ENCODE measurements around the gene PCDH9.

Gene PCDH9

GRCh38 chr13:67076378-67076777 lies 153.8 kb downstream of the PCDH9 start:
- 85 to 89% methylated on average over 2 to 3 of the region's 3 CpGs for WGBS, 2 experiments
- no peaks in the 10 kb centered on the region for H3K36me3 ChIP-seq (ENCODE audit: control insufficient read depth, insufficient read depth, low read length)
- no peaks in the 10 kb centered on the region for H3K9me3 ChIP-seq (ENCODE audit: control insufficient read depth, low read length)
- H3K27me3 ChIP-seq (ENCODE audit: control insufficient read depth, insufficient read depth, low read length, poor library complexity, severe bottlenecking), result no peaks in the 10 kb centered on the region
- H3K4me1 ChIP-seq (ENCODE audit: control insufficient read depth, insufficient read depth, low read length), result no peaks in the 10 kb centered on the region
- no peak overlapping the region for H3K4me3 ChIP-seq (ENCODE audit: insufficient read depth, low read depth, low read length)
- no peak overlapping the region for H3K27ac ChIP-seq (ENCODE audit: insufficient read depth, low read depth, low read length, poor library complexity, severe bottlenecking)

DNA sequence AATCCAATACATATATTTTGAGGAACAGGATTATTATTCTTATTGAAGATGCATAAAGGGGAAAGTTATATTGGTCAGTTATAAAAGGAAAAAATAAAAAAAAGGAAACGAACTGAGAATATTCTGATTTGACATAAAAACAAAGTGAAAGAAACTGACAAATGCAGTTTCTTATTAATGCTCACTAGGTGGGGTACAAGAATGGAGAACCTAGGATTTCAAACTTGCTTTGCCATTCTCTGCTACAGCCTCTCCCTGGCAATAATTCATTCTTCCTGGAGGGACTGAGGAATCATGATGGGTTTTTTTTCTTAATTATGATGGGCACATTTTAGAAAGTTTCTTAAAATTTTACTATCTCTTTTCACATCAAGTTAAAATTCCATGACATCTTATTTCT lies 154.9 kb downstream of the PCDH9 start:
- no peak overlapping the region for H3K27ac ChIP-seq (ENCODE audit: insufficient read depth, low read depth, low read length, poor library complexity, severe bottlenecking)
- H3K9me3 ChIP-seq (ENCODE audit: control insufficient read depth, low read length), result no peaks in the 10 kb centered on the region
- H3K27me3 ChIP-seq (ENCODE audit: control insufficient read depth, insufficient read depth, low read length, poor library complexity, severe bottlenecking), result no peaks in the 10 kb centered on the region
- no peak overlapping the region for H3K4me3 ChIP-seq (ENCODE audit: insufficient read depth, low read depth, low read length)
- peaks cover under 1% of the 10 kb centered on the region for H3K4me1 ChIP-seq (ENCODE audit: control insufficient read depth, insufficient read depth, low read length)
- 90 to 93% methylated on average over 1 of the region's 1 CpG for WGBS, 2 experiments
- no peaks in the 10 kb centered on the region for H3K36me3 ChIP-seq (ENCODE audit: control insufficient read depth, insufficient read depth, low read length)

- Histone ChIP-seq H3K9me3 (ENCODE audit: control insufficient read depth, low read length) (no peaks in the 10 kb centered on the region), H3K4me3 (ENCODE audit: insufficient read depth, low read depth, low read length) (no peak overlapping the region)
- 91 to 97% methylated on average over 3 of the region's 3 CpGs for WGBS, 2 experiments
Observed at GRCh38 chr13:67071918-67072598, 158.1 kb downstream of the PCDH9 start.

DNA sequence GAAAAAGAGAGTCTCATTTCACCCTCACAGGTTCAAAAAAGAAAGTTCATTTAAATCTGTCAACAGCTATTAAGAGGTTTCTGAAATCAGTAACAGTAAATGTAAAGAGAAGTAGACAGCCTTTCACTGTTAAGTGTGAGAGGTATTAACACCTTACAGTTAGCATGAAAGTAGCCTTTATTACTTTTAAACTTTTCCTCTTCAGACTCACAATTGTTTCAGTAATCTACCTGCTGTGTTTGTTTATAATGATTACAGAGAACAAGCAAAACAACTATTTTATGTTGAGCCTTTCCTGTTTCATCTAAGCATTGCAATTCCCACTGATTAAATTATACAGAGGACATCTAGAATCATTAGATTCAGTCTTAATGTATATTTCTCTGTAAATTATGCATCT lies 159.8 kb downstream of the PCDH9 start:
- Histone ChIP-seq H3K4me3 (ENCODE audit: insufficient read depth, low read depth, low read length) (no peak overlapping the region), H3K27me3 (ENCODE audit: control insufficient read depth, insufficient read depth, low read length, poor library complexity, severe bottlenecking) (no peaks in the 10 kb centered on the region), H3K9me3 (ENCODE audit: control insufficient read depth, low read length) (no peaks in the 10 kb centered on the region), H3K36me3 (ENCODE audit: control insufficient read depth, insufficient read depth, low read length) (no peaks in the 10 kb centered on the region), H3K4me1 (ENCODE audit: control insufficient read depth, insufficient read depth, low read length) (peaks cover 3% of the 10 kb centered on the region), H3K27ac (ENCODE audit: insufficient read depth, low read depth, low read length, poor library complexity, severe bottlenecking) (no peak overlapping the region)

More at GRCh38 chr13:67071918-67072598, 158.1 kb downstream of the PCDH9 start:
- H3K36me3 ChIP-seq (ENCODE audit: control insufficient read depth, insufficient read depth, low read length), result no peaks in the 10 kb centered on the region
- no peaks in the 10 kb centered on the region for H3K27me3 ChIP-seq (ENCODE audit: control insufficient read depth, insufficient read depth, low read length, poor library complexity, severe bottlenecking)
- peaks cover 3% of the 10 kb centered on the region for H3K4me1 ChIP-seq (ENCODE audit: control insufficient read depth, insufficient read depth, low read length)
- H3K27ac ChIP-seq (ENCODE audit: insufficient read depth, low read depth, low read length, poor library complexity, severe bottlenecking), result no peak overlapping the region

DNA sequence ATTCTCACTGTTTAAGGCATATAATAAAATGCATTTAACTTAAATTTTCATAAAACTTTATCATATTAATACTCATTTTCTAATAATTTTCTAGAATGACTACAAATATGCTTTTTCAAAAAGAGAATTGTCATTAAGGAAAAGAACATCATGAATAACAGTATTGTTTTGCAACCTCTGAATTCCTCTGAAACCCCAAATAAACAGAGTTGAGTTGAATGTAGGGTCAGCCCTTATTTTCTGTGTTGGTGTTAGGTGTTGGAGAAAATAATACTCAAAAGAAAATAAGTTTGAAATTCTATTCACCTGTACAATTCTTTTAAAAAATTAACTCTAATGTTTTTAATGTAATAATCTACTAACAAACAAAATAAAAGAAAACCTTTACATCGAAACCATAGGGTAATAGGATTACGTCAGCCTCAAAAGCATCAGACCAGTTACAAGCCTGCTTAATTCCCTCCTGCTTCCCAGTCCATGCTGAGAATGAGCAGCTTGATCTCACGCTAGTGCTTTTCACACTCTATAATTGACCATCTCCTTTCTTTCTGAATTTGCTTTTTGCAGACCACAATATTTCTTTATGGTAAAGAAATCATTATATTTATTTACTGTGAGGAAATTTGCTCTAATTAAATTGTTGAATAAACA lies 160.9 kb downstream of the PCDH9 start:
- Histone ChIP-seq H3K27ac (ENCODE audit: insufficient read depth, low read depth, low read length, poor library complexity, severe bottlenecking) (no peak overlapping the region), H3K36me3 (ENCODE audit: control insufficient read depth, insufficient read depth, low read length) (no peaks in the 10 kb centered on the region), H3K4me3 (ENCODE audit: insufficient read depth, low read depth, low read length) (no peak overlapping the region), H3K27me3 (ENCODE audit: control insufficient read depth, insufficient read depth, low read length, poor library complexity, severe bottlenecking) (no peaks in the 10 kb centered on the region), H3K9me3 (ENCODE audit: control insufficient read depth, low read length) (no peaks in the 10 kb centered on the region), H3K4me1 (ENCODE audit: control insufficient read depth, insufficient read depth, low read length) (peaks cover 3% of the 10 kb centered on the region)
- WGBS, 2 experiments, result 13 to 17% methylated on average over 3 of the region's 3 CpGs

DNA sequence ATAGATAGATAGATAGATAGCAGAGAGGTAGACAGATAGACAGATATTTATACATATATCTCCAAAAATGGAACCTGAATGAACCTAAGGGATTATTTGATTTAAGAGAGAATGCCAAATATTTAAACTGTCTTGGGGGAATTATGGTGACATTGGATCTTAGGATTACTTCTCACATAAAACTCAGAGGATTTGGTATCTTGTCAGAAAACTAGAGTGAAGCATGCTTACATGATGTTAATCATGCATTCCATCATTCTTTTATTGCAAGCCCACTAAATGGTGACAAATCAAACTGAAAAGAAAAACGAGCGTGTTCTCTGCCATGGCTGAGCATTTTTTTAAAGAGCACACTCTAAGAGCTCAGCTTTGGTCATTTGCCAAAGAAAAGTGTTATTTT lies 165.2 kb downstream of the PCDH9 start:
- H3K27me3 ChIP-seq (ENCODE audit: control insufficient read depth, insufficient read depth, low read length, poor library complexity, severe bottlenecking), result no peaks in the 10 kb centered on the region
- H3K4me1 ChIP-seq (ENCODE audit: control insufficient read depth, insufficient read depth, low read length), result peaks cover 4% of the 10 kb centered on the region
- H3K27ac ChIP-seq (ENCODE audit: insufficient read depth, low read depth, low read length, poor library complexity, severe bottlenecking), result no peak overlapping the region
- no peak overlapping the region for H3K4me3 ChIP-seq (ENCODE audit: insufficient read depth, low read depth, low read length)
- H3K9me3 ChIP-seq (ENCODE audit: control insufficient read depth, low read length), result no peaks in the 10 kb centered on the region
- H3K36me3 ChIP-seq (ENCODE audit: control insufficient read depth, insufficient read depth, low read length), result no peaks in the 10 kb centered on the region
- WGBS, 2 experiments, result 88 to 96% methylated on average over 2 of the region's 2 CpGs

DNA sequence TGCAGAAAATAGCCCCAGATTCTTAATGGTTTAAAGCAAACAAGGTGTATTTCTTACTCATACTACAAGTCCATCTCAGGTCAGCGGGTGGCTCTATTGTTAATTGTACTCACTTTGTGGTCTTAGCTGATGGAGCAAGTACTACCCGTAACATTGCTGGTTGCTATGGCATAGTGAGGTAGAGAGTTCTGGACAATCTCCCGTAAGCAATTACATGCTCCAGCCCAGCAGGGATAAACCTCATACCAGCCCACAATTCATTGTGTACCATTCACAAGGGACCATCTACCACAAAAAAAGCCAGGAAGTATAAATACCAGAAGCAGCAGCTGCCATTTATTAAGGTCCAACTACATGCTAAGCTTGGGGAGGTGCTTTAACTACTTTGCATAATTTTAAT lies 167.1 kb downstream of the PCDH9 start:
- Histone ChIP-seq H3K9me3 (ENCODE audit: control insufficient read depth, low read length) (no peaks in the 10 kb centered on the region), H3K27ac (ENCODE audit: insufficient read depth, low read depth, low read length, poor library complexity, severe bottlenecking) (no peak overlapping the region), H3K4me3 (ENCODE audit: insufficient read depth, low read depth, low read length) (no peak overlapping the region), H3K27me3 (ENCODE audit: control insufficient read depth, insufficient read depth, low read length, poor library complexity, severe bottlenecking) (no peaks in the 10 kb centered on the region), H3K36me3 (ENCODE audit: control insufficient read depth, insufficient read depth, low read length) (no peaks in the 10 kb centered on the region), H3K4me1 (ENCODE audit: control insufficient read depth, insufficient read depth, low read length) (peaks cover 4% of the 10 kb centered on the region)
- WGBS, 2 experiments, result 86 to 93% methylated on average over 3 of the region's 3 CpGs

DNA sequence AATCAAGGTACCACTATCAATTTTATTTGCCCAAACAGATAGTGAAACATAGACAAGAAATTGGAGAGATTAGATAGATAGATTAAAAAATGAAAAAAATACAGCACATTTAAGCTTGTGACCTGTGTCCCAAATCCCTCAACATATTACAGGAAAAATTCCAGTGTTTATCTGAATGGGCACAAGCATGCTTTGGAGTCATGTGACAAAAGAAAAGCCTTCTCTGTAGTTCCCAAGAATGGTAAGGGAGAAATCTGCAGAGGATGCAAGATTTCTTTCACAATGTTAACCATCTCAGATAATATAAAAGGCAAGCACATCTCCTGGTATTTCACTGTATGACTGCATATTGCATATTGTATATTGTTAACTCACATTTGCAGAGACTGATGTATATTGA lies 168.0 kb downstream of the PCDH9 start:
- no peaks in the 10 kb centered on the region for H3K9me3 ChIP-seq (ENCODE audit: control insufficient read depth, low read length)
- no peaks in the 10 kb centered on the region for H3K27me3 ChIP-seq (ENCODE audit: control insufficient read depth, insufficient read depth, low read length, poor library complexity, severe bottlenecking)
- no peak overlapping the region for H3K4me3 ChIP-seq (ENCODE audit: insufficient read depth, low read depth, low read length)
- no peak overlapping the region for H3K27ac ChIP-seq (ENCODE audit: insufficient read depth, low read depth, low read length, poor library complexity, severe bottlenecking)
- H3K36me3 ChIP-seq (ENCODE audit: control insufficient read depth, insufficient read depth, low read length), result no peaks in the 10 kb centered on the region
- H3K4me1 ChIP-seq (ENCODE audit: control insufficient read depth, insufficient read depth, low read length), result peaks cover 4% of the 10 kb centered on the region

DNA sequence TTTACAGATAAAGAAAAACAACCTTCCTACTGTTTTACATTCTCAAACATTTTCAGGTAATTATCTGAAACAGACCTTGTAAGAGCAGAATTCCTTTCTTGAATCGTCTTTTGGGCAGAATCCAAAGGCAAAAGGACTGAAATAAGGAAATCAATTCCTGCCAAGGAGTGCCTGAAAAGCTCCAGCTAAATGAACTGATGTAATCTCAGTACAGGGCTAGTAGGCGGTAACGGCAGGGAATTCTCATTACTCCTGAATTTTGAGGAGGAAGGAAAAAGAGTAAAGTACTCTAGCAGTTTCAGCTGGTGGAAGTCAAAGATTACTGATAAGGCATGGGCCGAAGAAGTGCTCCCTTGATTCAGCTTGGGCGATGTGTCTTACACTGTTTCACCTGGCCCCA lies 168.4 kb downstream of the PCDH9 start:
- Histone ChIP-seq H3K27ac (ENCODE audit: insufficient read depth, low read depth, low read length, poor library complexity, severe bottlenecking) (no peak overlapping the region), H3K4me1 (ENCODE audit: control insufficient read depth, insufficient read depth, low read length) (peaks cover 4% of the 10 kb centered on the region), H3K27me3 (ENCODE audit: control insufficient read depth, insufficient read depth, low read length, poor library complexity, severe bottlenecking) (no peaks in the 10 kb centered on the region), H3K4me3 (ENCODE audit: insufficient read depth, low read depth, low read length) (no peak overlapping the region), H3K36me3 (ENCODE audit: control insufficient read depth, insufficient read depth, low read length) (no peaks in the 10 kb centered on the region), H3K9me3 (ENCODE audit: control insufficient read depth, low read length) (no peaks in the 10 kb centered on the region)
- 81 to 82% methylated on average over 5 of the region's 5 CpGs for WGBS, 2 experiments

- WGBS, 2 experiments, result 91 to 94% methylated on average over 8 of the region's 8 CpGs
- Histone ChIP-seq H3K27ac (ENCODE audit: insufficient read depth, low read depth, low read length, poor library complexity, severe bottlenecking) (no peak overlapping the region), H3K27me3 (ENCODE audit: control insufficient read depth, insufficient read depth, low read length, poor library complexity, severe bottlenecking) (no peaks in the 10 kb centered on the region), H3K4me3 (ENCODE audit: insufficient read depth, low read depth, low read length) (no peak overlapping the region), H3K9me3 (ENCODE audit: control insufficient read depth, low read length) (no peaks in the 10 kb centered on the region), H3K36me3 (ENCODE audit: control insufficient read depth, insufficient read depth, low read length) (no peaks in the 10 kb centered on the region), H3K4me1 (ENCODE audit: control insufficient read depth, insufficient read depth, low read length) (no peaks in the 10 kb centered on the region)
Observed at GRCh38 chr13:67052550-67053490, 177.3 kb downstream of the PCDH9 start.

All from ectodermal cell (in vitro differentiated cells).